ENCODE data around the gene ARHGEF26.

DNA sequence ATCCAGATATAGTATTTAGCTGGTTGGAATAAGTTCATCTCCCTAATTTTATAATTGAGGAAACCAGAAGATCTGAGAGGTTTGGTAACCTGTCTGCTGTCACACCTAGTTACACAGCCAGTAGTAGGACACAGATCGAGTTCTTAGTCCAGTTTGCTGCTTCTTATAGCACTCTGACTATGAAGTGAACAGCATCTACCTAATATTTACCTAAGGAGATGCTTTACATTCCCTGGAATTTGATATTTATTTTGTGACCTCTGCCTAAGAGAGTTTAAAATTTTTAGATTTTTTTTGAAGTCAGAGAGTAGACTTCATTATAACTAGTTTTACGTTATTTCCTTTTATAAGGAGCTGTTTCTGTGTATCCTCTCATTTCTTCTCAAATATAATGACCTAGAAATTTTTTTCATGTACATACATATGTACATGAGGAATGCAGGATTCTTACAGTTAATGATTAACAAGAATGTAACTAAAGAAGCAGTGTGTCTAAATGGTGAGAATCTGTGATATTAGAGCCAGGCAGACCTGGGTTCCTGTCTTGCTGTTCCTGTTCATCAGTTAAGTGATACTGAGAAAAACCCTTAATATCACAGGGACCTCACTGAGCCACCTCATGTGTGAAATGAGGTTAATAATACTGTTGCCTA, 4.3 kb downstream of the ARHGEF26 start:
- TF ChIP-seq, protein P1, sequence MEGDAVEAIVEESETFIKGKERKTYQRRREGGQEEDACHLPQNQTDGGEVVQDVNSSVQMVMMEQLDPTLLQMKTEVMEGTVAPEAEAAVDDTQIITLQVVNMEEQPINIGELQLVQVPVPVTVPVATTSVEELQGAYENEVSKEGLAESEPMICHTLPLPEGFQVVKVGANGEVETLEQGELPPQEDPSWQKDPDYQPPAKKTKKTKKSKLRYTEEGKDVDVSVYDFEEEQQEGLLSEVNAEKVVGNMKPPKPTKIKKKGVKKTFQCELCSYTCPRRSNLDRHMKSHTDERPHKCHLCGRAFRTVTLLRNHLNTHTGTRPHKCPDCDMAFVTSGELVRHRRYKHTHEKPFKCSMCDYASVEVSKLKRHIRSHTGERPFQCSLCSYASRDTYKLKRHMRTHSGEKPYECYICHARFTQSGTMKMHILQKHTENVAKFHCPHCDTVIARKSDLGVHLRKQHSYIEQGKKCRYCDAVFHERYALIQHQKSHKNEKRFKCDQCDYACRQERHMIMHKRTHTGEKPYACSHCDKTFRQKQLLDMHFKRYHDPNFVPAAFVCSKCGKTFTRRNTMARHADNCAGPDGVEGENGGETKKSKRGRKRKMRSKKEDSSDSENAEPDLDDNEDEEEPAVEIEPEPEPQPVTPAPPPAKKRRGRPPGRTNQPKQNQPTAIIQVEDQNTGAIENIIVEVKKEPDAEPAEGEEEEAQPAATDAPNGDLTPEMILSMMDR (IDR thresholded peaks at IDR 0.05; ENCODE audit: low read length), result no peak
- TF ChIP-seq EZH2 (IDR thresholded peaks at IDR 0.05; ENCODE audit: borderline replicate concordance, low read length), result no peak

Data from OCI-LY1 (cell line).